ENCODE data around the gene MICOS13.
"Not testable (repeated sequence)": the region's sequence is repeated elsewhere in the genome, so short reads cannot be mapped to it uniquely, and the experiment has no call there.

Gene MICOS13

DNA sequence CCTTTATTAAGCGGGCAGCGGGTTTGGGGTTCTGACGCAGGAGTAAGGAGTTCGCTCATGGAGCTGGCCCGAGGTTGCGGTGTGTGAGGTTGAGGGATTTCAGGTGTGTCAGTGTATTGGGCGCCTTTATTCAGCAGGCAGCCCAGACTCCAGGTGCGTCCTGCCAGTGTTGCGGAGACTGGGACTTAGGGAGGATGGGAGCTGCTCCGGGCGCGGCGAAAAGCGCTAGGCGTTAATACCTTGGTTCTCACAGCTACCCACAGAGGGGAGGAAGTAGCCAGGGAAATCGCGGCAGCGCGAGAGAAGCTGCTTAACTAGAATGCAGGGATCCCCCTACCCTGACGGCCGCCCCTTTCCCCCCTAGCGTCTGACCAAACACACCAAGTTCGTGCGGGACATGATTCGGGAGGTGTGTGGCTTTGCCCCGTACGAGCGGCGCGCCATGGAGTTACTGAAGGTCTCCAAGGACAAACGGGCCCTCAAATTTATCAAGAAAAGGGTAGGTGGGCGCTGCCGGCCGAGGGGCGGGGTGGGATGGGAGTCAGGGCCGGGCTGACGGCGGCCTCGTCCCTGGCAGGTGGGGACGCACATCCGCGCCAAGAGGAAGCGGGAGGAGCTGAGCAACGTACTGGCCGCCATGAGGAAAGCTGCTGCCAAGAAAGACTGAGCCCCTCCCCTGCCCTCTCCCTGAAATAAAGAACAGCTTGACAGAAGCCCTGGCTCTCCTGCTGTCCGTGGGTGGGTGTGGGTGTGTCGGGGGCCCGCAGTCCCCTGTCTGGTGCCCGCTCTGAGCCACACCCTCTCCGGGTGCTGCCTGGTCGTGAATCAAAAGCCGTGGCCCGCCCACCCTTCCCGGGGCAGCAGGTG is 10.9 kb upstream of the MICOS13 start:
- peaks cover 11% of the 10 kb centered on the region for H3K4me1 ChIP-seq (ENCODE audit: insufficient read depth, low read length)
- peak overlapping the region; percentile 95 to 97 for H3K4me3 ChIP-seq (ENCODE audit: low read depth in 1 of 2, low read length in 2 of 2)
- no peaks in the 10 kb centered on the region for H3K9me3 ChIP-seq (ENCODE audit: low read length)
- no peaks in the 10 kb centered on the region for H3K27me3 ChIP-seq (ENCODE audit: control insufficient read depth in 1 of 2, insufficient read depth in 2 of 2, low read length in 2 of 2)
- peak overlapping the region; percentile 96 for H3K27ac ChIP-seq (ENCODE audit: low read depth, low read length)
- H3K9ac ChIP-seq (ENCODE audit: low read length) = peak overlapping the region; percentile 76
- peaks cover 44% of the 10 kb centered on the region for H3K36me3 ChIP-seq (ENCODE audit: insufficient read depth, low read length)

- Histone ChIP-seq H3K4me1 (ENCODE audit: insufficient read depth, low read length) (peaks cover 11% of the 10 kb centered on the region), H3K4me3 (ENCODE audit: low read depth in 1 of 2, low read length in 2 of 2) (peak within 1 kb of the TSS; percentile 95 to 97), H3K9me3 (ENCODE audit: low read length) (no peaks in the 10 kb centered on the region), H3K27ac (ENCODE audit: low read depth, low read length) (peak within 1 kb of the TSS; percentile 96), H3K9ac (ENCODE audit: low read length) (peak within 1 kb of the TSS; percentile 76), H3K36me3 (ENCODE audit: insufficient read depth, low read length) (peaks cover 36% of the 10 kb centered on the region), H3K27me3 (ENCODE audit: control insufficient read depth in 1 of 2, insufficient read depth in 2 of 2, low read length in 2 of 2) (no peaks in the 10 kb centered on the region)
Observed at GRCh38 chr19:5690125-5690954, 10.0 kb upstream of the MICOS13 start, which contains the start of gene RPL36. TSS of gene RPL36 (plus strand) at chr19:5690295. CDS start at chr19:5690508, 213 bp downstream.

DNA sequence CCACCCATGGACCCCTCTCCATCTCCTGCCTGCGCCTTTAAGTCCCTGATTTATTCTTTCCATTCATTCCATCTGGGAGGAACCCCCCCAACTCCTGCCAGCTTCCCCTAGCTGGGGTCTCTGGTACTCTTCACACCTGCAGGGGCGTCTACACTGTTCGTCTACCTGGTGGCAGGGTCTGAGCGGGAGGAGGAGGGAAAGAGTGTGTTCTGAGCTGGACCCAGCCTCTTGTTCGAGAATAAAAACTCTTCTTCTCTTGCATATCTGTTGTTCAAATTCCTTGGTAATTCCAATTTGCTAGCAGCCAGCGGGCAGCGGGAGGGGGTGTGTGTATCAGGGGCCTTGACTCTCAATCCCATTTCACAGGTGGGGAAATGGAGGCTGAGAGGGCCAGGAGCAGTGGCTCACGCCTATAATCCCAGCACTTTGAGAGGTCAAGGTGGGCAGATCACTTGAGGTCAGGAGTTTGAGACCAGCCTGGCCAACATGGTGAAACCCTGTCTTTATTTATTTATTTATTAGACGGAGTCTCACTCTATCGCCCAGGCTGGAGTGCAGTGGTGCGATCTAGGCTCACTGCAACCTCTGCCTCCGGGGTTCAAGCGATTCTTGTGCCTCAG is 8.1 kb upstream of the MICOS13 start:
- H3K4me3 ChIP-seq (ENCODE audit: low read depth in 1 of 2, low read length in 2 of 2); H3K27me3 ChIP-seq (ENCODE audit: control insufficient read depth in 1 of 2, insufficient read depth in 2 of 2, low read length in 2 of 2); H3K9ac ChIP-seq (ENCODE audit: low read length); H3K27ac ChIP-seq (ENCODE audit: low read depth, low read length); H3K9me3 ChIP-seq (ENCODE audit: low read length): not testable (repeated sequence)
- H3K4me1 ChIP-seq (ENCODE audit: insufficient read depth, low read length) = peaks cover 11% of the 10 kb centered on the region
- H3K36me3 ChIP-seq (ENCODE audit: insufficient read depth, low read length) = peaks cover 17% of the 10 kb centered on the region

DNA sequence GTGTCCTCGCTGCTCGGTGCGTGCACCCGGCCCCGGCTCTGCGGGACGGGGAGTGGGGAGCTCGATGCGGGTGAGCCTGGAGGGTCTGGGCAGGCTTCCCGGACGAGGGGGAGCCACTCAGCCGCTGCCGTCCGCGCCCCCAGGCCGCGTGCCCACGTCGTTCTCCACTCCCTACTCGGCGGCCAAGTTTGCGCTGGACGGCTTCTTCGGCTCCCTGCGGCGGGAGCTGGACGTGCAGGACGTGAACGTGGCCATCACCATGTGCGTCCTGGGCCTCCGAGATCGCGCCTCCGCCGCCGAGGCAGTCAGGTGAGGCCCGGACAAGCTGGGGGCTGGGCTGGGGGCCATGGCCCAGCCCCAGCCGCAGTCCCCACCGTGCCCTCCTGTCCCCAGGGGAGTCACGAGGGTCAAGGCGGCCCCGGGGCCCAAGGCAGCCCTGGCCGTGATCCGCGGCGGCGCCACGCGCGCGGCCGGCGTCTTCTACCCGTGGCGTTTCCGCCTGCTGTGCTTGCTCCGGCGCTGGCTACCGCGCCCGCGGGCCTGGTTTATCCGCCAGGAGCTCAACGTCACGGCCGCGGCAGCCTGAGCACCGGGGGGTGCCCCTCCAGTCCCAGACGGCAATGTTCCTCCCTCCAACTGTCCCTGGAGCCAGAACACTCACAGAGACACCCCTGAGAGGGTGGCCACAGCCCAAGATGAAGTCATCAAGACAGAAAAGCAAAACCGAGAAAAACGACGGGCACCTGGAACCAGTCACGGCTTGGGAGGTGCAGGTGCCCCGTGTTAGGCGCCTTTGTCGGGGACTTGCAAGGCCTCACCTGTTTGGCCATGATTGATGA is 7.3 kb upstream of the MICOS13 start:
- Histone ChIP-seq H3K9ac (ENCODE audit: low read length) (no peak overlapping the region), H3K4me3 (ENCODE audit: low read depth in 1 of 2, low read length in 2 of 2) (peak overlapping the region; percentile 61 to 68), H3K4me1 (ENCODE audit: insufficient read depth, low read length) (peaks cover 11% of the 10 kb centered on the region), H3K36me3 (ENCODE audit: insufficient read depth, low read length) (peaks cover 9% of the 10 kb centered on the region), H3K27ac (ENCODE audit: low read depth, low read length) (peak overlapping the region; percentile 78), H3K27me3 (ENCODE audit: control insufficient read depth in 1 of 2, insufficient read depth in 2 of 2, low read length in 2 of 2) (no peaks in the 10 kb centered on the region), H3K9me3 (ENCODE audit: low read length) (no peaks in the 10 kb centered on the region)

- Histone ChIP-seq H3K4me1 (ENCODE audit: insufficient read depth, low read length) (peaks cover 5% of the 10 kb centered on the region), H3K27me3 (ENCODE audit: control insufficient read depth in 1 of 2, insufficient read depth in 2 of 2, low read length in 2 of 2) (no peaks in the 10 kb centered on the region), H3K36me3 (ENCODE audit: insufficient read depth, low read length) (peaks cover 1% of the 10 kb centered on the region), H3K4me3 (ENCODE audit: low read depth in 1 of 2, low read length in 2 of 2) (peak overlapping the region; percentile 61 to 68), H3K27ac (ENCODE audit: low read depth, low read length) (peak overlapping the region; percentile 78), H3K9ac (ENCODE audit: low read length) (no peak overlapping the region), H3K9me3 (ENCODE audit: low read length) (no peaks in the 10 kb centered on the region)
Observed at GRCh38 chr19:5686647-5687359, 6.5 kb upstream of the MICOS13 start.

- peak overlapping the region; percentile 61 to 68 for H3K4me3 ChIP-seq (ENCODE audit: low read depth in 1 of 2, low read length in 2 of 2)
- no peak overlapping the region for H3K9ac ChIP-seq (ENCODE audit: low read length)
- H3K27ac ChIP-seq (ENCODE audit: low read depth, low read length) = peak overlapping the region; percentile 78
- no peaks in the 10 kb centered on the region for H3K36me3 ChIP-seq (ENCODE audit: insufficient read depth, low read length)
- no peaks in the 10 kb centered on the region for H3K27me3 ChIP-seq (ENCODE audit: control insufficient read depth in 1 of 2, insufficient read depth in 2 of 2, low read length in 2 of 2)
- peaks cover 7% of the 10 kb centered on the region for H3K4me1 ChIP-seq (ENCODE audit: insufficient read depth, low read length)
- H3K9me3 ChIP-seq (ENCODE audit: low read length) = no peaks in the 10 kb centered on the region
Observed at GRCh38 chr19:5686326-5686646, 6.0 kb upstream of the MICOS13 start.

DNA sequence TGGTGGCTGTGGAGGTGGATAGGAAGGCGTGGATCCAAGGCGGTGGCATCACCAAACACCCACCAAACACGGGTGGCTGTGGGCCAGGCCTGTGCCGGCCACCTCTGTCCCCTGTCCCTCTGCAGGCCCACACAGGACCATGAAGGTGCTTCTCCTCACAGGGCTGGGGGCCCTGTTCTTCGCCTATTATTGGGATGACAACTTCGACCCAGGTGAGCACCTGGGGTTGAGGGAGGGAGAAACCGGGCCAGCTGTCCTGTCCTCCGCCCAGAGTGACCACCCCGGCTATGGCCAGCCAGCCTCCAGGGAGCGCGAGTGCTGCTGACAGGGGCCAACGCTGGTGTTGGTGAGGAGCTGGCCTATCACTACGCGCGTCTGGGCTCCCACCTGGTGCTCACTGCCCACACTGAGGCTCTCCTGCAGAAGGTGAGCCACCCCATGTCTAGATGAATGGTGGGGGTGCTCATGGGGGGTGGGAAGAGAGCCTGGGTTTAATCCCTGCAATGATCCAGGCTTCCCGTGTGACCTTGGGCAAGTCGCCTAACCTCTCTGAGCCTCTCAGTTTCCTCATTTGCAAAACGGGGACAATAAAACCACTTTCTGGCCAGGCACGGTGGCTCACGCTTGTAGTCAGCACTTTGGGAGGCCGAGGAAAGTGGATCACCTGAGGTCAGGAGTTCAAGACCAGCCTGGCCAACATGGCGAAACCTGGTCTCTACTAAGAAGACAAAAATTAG is 4.5 kb upstream of the MICOS13 start:
- Histone ChIP-seq H3K27ac (ENCODE audit: low read depth, low read length) (no peak overlapping the region), H3K9ac (ENCODE audit: low read length) (no peak overlapping the region), H3K4me1 (ENCODE audit: insufficient read depth, low read length) (peaks cover 7% of the 10 kb centered on the region), H3K4me3 (ENCODE audit: low read depth in 1 of 2, low read length in 2 of 2) (no peak overlapping the region), H3K36me3 (ENCODE audit: insufficient read depth, low read length) (no peaks in the 10 kb centered on the region), H3K27me3 (ENCODE audit: control insufficient read depth in 1 of 2, insufficient read depth in 2 of 2, low read length in 2 of 2) (no peaks in the 10 kb centered on the region), H3K9me3 (ENCODE audit: low read length) (no peaks in the 10 kb centered on the region)

GRCh38 chr19:5683177-5683886 is 3.0 kb upstream of the MICOS13 start:
- peaks cover 16% of the 10 kb centered on the region for H3K4me1 ChIP-seq (ENCODE audit: insufficient read depth, low read length)
- H3K27ac ChIP-seq (ENCODE audit: low read depth, low read length) = no peak overlapping the region
- no peak overlapping the region for H3K4me3 ChIP-seq (ENCODE audit: low read depth in 1 of 2, low read length in 2 of 2)
- H3K9ac ChIP-seq (ENCODE audit: low read length) = no peak overlapping the region
- H3K27me3 ChIP-seq (ENCODE audit: control insufficient read depth in 1 of 2, insufficient read depth in 2 of 2, low read length in 2 of 2) = no peaks in the 10 kb centered on the region
- H3K9me3 ChIP-seq (ENCODE audit: low read length) = no peaks in the 10 kb centered on the region
- no peaks in the 10 kb centered on the region for H3K36me3 ChIP-seq (ENCODE audit: insufficient read depth, low read length)

DNA sequence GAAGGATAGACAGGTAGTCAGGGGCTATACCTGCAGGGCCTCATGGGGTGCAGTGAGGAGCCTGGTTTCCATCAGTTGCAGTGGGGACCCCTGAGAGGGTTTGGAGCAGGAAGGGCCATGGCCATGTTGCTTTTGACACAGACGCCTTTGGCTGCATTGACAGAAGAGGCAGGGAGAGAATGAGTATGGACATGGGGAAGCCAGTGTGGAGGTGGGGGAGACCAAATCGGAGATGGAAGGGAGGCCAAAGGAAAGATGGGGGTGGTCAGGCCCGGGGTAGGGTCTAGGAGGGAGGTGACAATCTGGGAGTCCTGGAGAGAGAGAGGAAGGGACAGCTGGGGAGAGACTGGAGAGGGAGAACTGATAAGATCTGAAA is 1.8 kb upstream of the MICOS13 start:
- H3K27me3 ChIP-seq (ENCODE audit: control insufficient read depth in 1 of 2, insufficient read depth in 2 of 2, low read length in 2 of 2) = no peaks in the 10 kb centered on the region
- no peaks in the 10 kb centered on the region for H3K36me3 ChIP-seq (ENCODE audit: insufficient read depth, low read length)
- peaks cover 16% of the 10 kb centered on the region for H3K4me1 ChIP-seq (ENCODE audit: insufficient read depth, low read length)
- no peak overlapping the region for H3K27ac ChIP-seq (ENCODE audit: low read depth, low read length)
- no peak overlapping the region for H3K9ac ChIP-seq (ENCODE audit: low read length)
- no peak overlapping the region for H3K4me3 ChIP-seq (ENCODE audit: low read depth in 1 of 2, low read length in 2 of 2)
- H3K9me3 ChIP-seq (ENCODE audit: low read length) = no peaks in the 10 kb centered on the region

Data from muscle layer of colon (tissue), 2 donors.